Measurements from ENCODE around the gene OAT.

DNA sequence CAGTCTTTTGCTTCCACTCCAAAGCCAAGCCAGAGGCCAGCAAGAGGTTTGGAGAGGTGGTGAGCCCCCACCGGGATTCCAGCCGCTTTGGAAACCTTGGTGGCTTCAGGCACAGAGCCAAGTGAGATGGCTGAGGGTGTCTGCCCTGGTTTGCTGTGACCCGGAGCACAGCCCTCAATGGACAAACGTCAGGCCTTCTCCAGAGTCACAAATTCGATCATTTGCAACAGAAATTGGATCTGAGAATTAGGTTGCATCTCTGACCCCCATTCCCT is 32.0 kb upstream of the OAT start:
- TF ChIP-seq EZH2 (IDR thresholded peaks at IDR 0.05; ENCODE audit: insufficient read depth, poor library complexity, severe bottlenecking): no peak
- TF ChIP-seq EZH2phosphoT487 (IDR thresholded peaks at IDR 0.05; ENCODE audit: insufficient read depth, low read depth): no peak

Data from GM23248 (cell line).